Measurements from ENCODE around the gene ACSF3. TPM values are rescaled to one million over a fixed set of nuclear protein-coding genes. Genes with fewer than 3 reads are reported as not detected.
A peak's percentile ranks its signal among the peaks of the same experiment; 100 is the strongest.
"Not testable (repeated sequence)": the region's sequence is repeated elsewhere in the genome, so short reads cannot be mapped to it uniquely, and the experiment has no call there.

The ACSF3 gene
- total and polyA plus RNA-seq, 5 experiments from 2014 or later: 21.3 to 64.4 (median 44.7) TPM

- ATAC-seq (no peak), DNase-seq (no peak)
- Mint-ChIP-seq H3K36me3 (no peaks in the 10 kb centered on the region), H3K9me3 (no peaks in the 10 kb centered on the region), H3K4me3 (no peak overlapping the region), H3K27me3 (peaks cover 0 to 1% (median 0%) of the 10 kb centered on the region in 5 donors), H3K27ac (peak overlapping the region in 2 of 10 donors; percentile 60 to 87), H3K4me1 (peaks cover 0 to 6% (median 3%) of the 10 kb centered on the region in 4 donors)
- POLR2A ChIA-PET: no interaction called here
Measured at GRCh38 chr16:89081556-89081955, 12.1 kb upstream of the ACSF3 start.

GRCh38 chr16:89084411-89084810, 9.2 kb upstream of the ACSF3 start:
- ATAC-seq (no peak), DNase-seq (no peak)
- Mint-ChIP-seq H3K9me3 (no peaks in the 10 kb centered on the region), H3K27me3 (peaks cover 0 to 13% (median 8%) of the 10 kb centered on the region in 5 donors), H3K27ac (peak overlapping the region in 3 of 10 donors; percentile 35 to 89 (median 69)), H3K36me3 (no peaks in the 10 kb centered on the region), H3K4me1 (peaks cover 0 to 6% (median 3%) of the 10 kb centered on the region in 4 donors), H3K4me3 (peak overlapping the region in 4 of 10 donors; percentile 48 to 65 (median 50))
- POLR2A ChIA-PET: no interaction called here

DNA sequence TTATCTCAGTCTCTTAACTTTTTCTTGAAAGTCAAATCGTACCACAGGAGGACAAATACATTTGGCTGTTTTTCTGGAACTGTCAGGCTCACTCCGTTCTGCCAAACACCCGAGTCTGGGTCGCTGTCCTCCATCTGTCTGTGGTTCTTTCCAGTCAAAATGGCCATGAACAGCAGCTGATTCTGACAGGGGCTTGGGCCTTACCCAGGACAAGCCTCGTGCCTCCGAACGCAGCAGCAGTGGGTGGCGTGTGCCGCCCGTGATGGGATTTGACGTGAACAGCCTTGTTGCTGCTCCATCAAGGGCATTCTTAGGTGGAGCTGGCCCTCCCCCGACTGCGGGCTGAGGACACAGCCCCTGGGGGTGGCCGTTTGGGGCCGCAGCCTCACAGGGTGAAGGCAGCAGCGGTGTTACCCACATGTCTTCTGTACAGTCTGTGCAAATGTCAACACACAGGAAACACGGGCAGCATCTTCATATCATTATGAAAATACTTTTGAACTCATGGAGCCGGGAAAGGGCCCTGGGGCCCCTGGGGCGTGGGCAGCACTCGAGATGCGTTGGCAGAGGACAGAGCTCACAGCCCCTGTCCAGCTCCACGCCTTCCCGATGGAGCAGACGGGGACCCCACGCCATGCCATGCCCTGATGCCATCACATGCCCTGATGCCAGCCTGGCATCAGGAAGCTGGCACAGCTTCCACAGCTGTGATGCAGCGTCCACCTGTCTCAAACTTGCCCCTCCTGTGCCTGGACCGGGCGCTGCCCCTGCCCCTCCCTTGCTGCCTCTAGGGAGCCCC, 8.6 kb upstream of the ACSF3 start:
- peaks cover 0 to 14% (median 12%) of the 10 kb centered on the region in 5 donors for H3K27me3 Mint-ChIP-seq
- H3K4me1 Mint-ChIP-seq: peaks cover 0 to 6% (median 3%) of the 10 kb centered on the region in 4 donors
- DNase-seq (peak in 1 of 10 donors; percentile 3), ATAC-seq (no peak)
- H3K27ac Mint-ChIP-seq: peak overlapping the region in 3 of 10 donors; percentile 13 to 89 (median 35)
- no peaks in the 10 kb centered on the region for H3K9me3 Mint-ChIP-seq
- peak overlapping the region in 3 of 10 donors; percentile 48 to 52 (median 49) for H3K4me3 Mint-ChIP-seq
- POLR2A ChIA-PET: no interaction called here
- H3K36me3 Mint-ChIP-seq: no peaks in the 10 kb centered on the region

GRCh38 chr16:89085755-89086154, 7.9 kb upstream of the ACSF3 start:
- DNase-seq: no peak
- H3K4me1 Mint-ChIP-seq: peaks cover 0 to 6% (median 3%) of the 10 kb centered on the region in 4 donors
- H3K27ac Mint-ChIP-seq: no peak overlapping the region

DNA sequence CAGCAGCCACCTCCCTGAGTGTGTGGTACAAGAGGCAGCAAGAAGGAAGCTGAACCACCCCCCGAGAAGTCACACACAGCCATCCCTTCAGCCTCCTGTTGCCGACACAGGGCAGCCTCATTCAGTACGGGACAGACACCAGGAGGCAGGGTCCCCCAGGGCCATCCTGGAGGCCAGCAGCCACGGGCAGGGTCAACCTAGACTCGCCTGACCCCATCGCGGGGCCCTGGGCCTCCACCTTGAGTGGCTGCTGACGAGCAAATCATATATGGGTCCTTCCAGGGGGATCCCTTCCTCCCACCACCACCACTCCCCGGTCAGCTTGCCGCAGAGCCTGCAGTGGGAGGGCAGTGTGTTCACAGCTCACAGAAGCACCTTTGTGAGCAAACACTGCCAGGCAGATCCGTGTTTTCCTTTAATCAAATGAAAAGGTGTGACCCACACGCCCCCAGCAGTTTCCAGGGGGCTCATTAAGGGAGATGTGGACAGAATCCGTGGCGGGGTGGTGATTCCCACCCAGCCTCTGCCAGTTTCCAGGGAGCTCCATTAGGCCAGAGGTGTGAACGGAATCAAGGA, 5.6 kb upstream of the ACSF3 start:
- no peak for ATAC-seq
- no peaks in the 10 kb centered on the region for H3K36me3 Mint-ChIP-seq
- H3K4me1 Mint-ChIP-seq: peaks cover 0 to 11% (median 3%) of the 10 kb centered on the region in 4 donors
- peak overlapping the region in 1 of 10 donors; percentile 36 for H3K4me3 Mint-ChIP-seq
- POLR2A ChIA-PET: no interaction called here
- H3K27ac Mint-ChIP-seq: no peak overlapping the region
- no peak for DNase-seq
- H3K27me3 Mint-ChIP-seq: peaks cover 6 to 21% (median 13%) of the 10 kb centered on the region in 5 donors
- H3K9me3 Mint-ChIP-seq: no peaks in the 10 kb centered on the region

More at GRCh38 chr16:89085755-89086154, 7.9 kb upstream of the ACSF3 start:
- H3K36me3 Mint-ChIP-seq: no peaks in the 10 kb centered on the region
- no peaks in the 10 kb centered on the region for H3K9me3 Mint-ChIP-seq
- POLR2A ChIA-PET: no interaction called here
- H3K27me3 Mint-ChIP-seq: peaks cover 2 to 19% (median 13%) of the 10 kb centered on the region in 5 donors
- no peak for ATAC-seq
- no peak overlapping the region for H3K4me3 Mint-ChIP-seq

GRCh38 chr16:89089120-89089519, 4.5 kb upstream of the ACSF3 start:
- no peak overlapping the region for H3K4me3 Mint-ChIP-seq
- H3K27me3 Mint-ChIP-seq: peaks cover 6 to 21% (median 13%) of the 10 kb centered on the region in 5 donors
- no peaks in the 10 kb centered on the region for H3K36me3 Mint-ChIP-seq
- peak overlapping the region in 1 of 10 donors; percentile 40 for H3K27ac Mint-ChIP-seq
- no peak for DNase-seq
- no peaks in the 10 kb centered on the region for H3K9me3 Mint-ChIP-seq
- peaks cover 0 to 13% (median 5%) of the 10 kb centered on the region in 4 donors for H3K4me1 Mint-ChIP-seq
- POLR2A ChIA-PET: no interaction called here
- no peak for ATAC-seq

- Mint-ChIP-seq H3K27me3 (peaks cover 6 to 21% (median 13%) of the 10 kb centered on the region in 5 donors), H3K4me3 (no peak overlapping the region), H3K36me3 (no peaks in the 10 kb centered on the region), H3K27ac (no peak overlapping the region), H3K9me3 (no peaks in the 10 kb centered on the region), H3K4me1 (peaks cover 3 to 17% (median 14%) of the 10 kb centered on the region in 4 donors)
- DNase-seq: no peak
- no peak for ATAC-seq
- POLR2A ChIA-PET: no interaction called here
Measured at GRCh38 chr16:89090182-89090630, 3.4 kb upstream of the ACSF3 start.

DNA sequence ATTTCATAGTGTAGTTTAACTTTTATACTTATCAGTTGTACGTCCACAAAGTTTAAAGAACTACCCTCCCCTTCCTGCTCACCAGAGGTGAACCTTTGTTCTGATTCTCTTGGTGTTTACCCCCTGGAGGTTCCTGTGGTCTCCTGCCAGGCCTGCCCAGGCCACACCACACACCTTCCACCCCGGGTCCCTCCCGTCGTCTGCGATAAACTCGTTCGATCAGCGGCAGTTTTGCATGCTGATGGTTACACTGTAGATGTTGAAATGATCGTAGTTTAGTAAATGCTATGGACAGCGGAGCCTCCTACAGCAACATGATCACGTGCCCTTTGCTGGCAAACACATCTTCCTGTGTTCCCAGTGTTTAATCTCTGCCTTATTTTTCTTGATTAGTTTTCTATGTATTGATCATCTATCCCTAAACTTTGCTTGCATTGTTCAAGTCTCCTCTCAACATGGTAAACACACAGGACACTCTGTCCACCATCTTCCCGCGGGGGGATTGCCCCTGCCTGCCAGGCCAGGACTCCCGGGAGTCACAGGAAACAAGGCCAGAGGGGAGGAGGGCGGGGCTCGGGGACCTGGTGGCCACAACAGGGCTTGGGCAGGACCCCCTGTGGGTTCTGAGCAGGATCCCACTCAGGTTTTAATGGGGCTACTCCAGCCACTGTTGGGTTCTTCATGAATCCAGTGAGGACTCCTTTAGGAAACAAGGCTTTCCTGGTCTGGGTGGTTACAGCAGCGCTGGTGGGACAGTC, 2.8 kb upstream of the ACSF3 start:
- Mint-ChIP-seq H3K4me1 (peaks cover 3 to 23% (median 19%) of the 10 kb centered on the region in 4 donors), H3K36me3 (no peaks in the 10 kb centered on the region), H3K4me3 (peak overlapping the region in 5 of 10 donors; percentile 3 to 74 (median 38)), H3K9me3 (no peaks in the 10 kb centered on the region), H3K27ac (peak overlapping the region in 3 of 10 donors; percentile 14 to 89 (median 71)), H3K27me3 (peaks cover 6 to 21% (median 13%) of the 10 kb centered on the region in 5 donors)
- no peak for DNase-seq
- no peak for ATAC-seq
- POLR2A ChIA-PET: no interaction called here

GRCh38 chr16:89092013-89092412, 1.6 kb upstream of the ACSF3 start:
- peak overlapping the region in 8 of 10 donors; percentile 24 to 90 (median 71) for H3K27ac Mint-ChIP-seq
- POLR2A ChIA-PET: no interaction called here
- DNase-seq: no peak
- no peaks in the 10 kb centered on the region for H3K36me3 Mint-ChIP-seq
- peak overlapping the region in 7 of 10 donors; percentile 20 to 81 (median 66) for H3K4me3 Mint-ChIP-seq
- H3K4me1 Mint-ChIP-seq: peaks cover 8 to 35% (median 30%) of the 10 kb centered on the region in 4 donors
- no peaks in the 10 kb centered on the region for H3K9me3 Mint-ChIP-seq
- ATAC-seq: no peak
- H3K27me3 Mint-ChIP-seq: peaks cover 6 to 21% (median 13%) of the 10 kb centered on the region in 5 donors

- H3K36me3 Mint-ChIP-seq, ATAC-seq, DNase-seq, H3K9me3 Mint-ChIP-seq: not testable (repeated sequence)
- H3K27me3 Mint-ChIP-seq: peaks cover 4 to 14% (median 7%) of the 10 kb centered on the region in 5 donors
- H3K27ac Mint-ChIP-seq: peak overlapping the region in 8 of 10 donors; percentile 68 to 82 (median 72)
- POLR2A ChIA-PET: interaction anchor here (0.6 to 2.3 kb wide), 19 partner anchors 10 to 768 kb away, joined by 3 to 36 read pairs (median 4); partner anchors contain the start of genes CDH15, TRAPPC2L and ZNF778
- peaks cover 17 to 47% (median 42%) of the 10 kb centered on the region in 4 donors for H3K4me1 Mint-ChIP-seq
- H3K4me3 Mint-ChIP-seq: peak overlapping the region; percentile 55 to 95 (median 69)
Measured at GRCh38 chr16:89093252-89093601, 425 bp upstream of the ACSF3 start.

GRCh38 chr16:89094252-89094879, 714 bp downstream of the ACSF3 start:
- ATAC-seq (no peak), DNase-seq (peak in 2 of 10 donors; percentile 21 to 31)
- peak overlapping the region; percentile 90 to 98 (median 96) for H3K4me3 Mint-ChIP-seq
- peaks cover 23 to 57% (median 53%) of the 10 kb centered on the region in 4 donors for H3K4me1 Mint-ChIP-seq
- POLR2A ChIA-PET: interaction anchor here (0.6 to 2.3 kb wide), 17 partner anchors 9 to 407 kb away, joined by 3 to 36 read pairs (median 4); partner anchors contain the start of genes CDH15, TRAPPC2L and ZNF778
- peaks cover 0 to 5% (median 0%) of the 10 kb centered on the region in 3 donors for H3K36me3 Mint-ChIP-seq
- H3K27ac Mint-ChIP-seq: peak overlapping the region; percentile 86 to 100 (median 96)
- no peaks in the 10 kb centered on the region for H3K9me3 Mint-ChIP-seq
- H3K27me3 Mint-ChIP-seq: peaks cover 0 to 13% (median 7%) of the 10 kb centered on the region in 5 donors

DNA sequence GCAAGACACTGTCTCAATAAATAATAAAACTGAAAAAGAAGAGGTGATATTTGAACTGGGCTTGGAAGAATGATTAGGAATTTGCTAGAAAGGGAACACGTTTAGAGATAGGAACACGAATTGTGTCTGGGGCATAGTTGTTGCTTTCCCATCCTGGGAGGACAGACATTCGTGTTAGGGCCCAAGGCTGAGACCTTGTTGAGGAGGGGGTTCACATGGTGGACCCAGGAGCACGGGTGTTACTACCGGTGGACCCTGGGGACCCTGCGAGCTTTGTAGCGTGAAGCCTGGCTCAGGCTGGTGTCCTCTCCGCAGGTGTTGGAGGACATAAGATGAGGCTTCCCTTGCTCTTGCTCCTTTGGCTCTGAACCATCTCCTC, 1.2 kb downstream of the ACSF3 start:
- DNase-seq: no peak
- Mint-ChIP-seq H3K9me3 (no peaks in the 10 kb centered on the region), H3K27me3 (peaks cover 0 to 8% (median 6%) of the 10 kb centered on the region in 5 donors), H3K27ac (peak overlapping the region; percentile 86 to 100 (median 96)), H3K4me3 (peak overlapping the region; percentile 90 to 98 (median 96)), H3K4me1 (peaks cover 27 to 62% (median 58%) of the 10 kb centered on the region in 4 donors), H3K36me3 (peaks cover 0 to 10% (median 0%) of the 10 kb centered on the region in 3 donors)
- ATAC-seq: no peak
- POLR2A ChIA-PET: interaction anchor here (1.3 to 2.3 kb wide), 3 partner anchors 15 to 63 kb away, joined by 3 to 36 read pairs (median 9); no protein-coding TSS in a partner anchor
